IMR-90 (cell line): Measurements from ENCODE around the gene GCNA. TPM values are rescaled to one million over a fixed set of nuclear protein-coding genes. Genes with fewer than 3 reads are reported as not detected.
A peak's percentile ranks its signal among the peaks of the same experiment; 100 is the strongest.

Experiments
- ATAC-seq: fragments of 200-7000 bp; cut with Tn5 transposase; 2 replicates; pipeline ENCODE4 v1.9.1; 2020; ENCODE audit warnings: low read depth, mild to moderate bottlenecking, moderate library complexity
- BruUV-seq: library from RNA; stranded (reverse); fragments of 400-500 nt; replicated peaks from 2 replicates; lab custom pipeline; 2021; lab: Mats Ljungman, UMichigan
- CTCF ChIA-PET: fragments of 300-600 bp; formaldehyde crosslinking; extraction: SDS; loops from one replicate; lab custom pipeline; 2021; ENCODE audit warnings: antibody characterized with exemption; lab: Yijun Ruan, JAX
- POLR2A ChIA-PET: fragments of 300-600 bp; sonication (Branson Sonifier 250); formaldehyde crosslinking; loops from one replicate; lab custom pipeline; 2022; ENCODE audit warnings: antibody characterized with exemption; ENCODE audit not compliant: unreplicated experiment; lab: Charles Lee
- DNase-seq: peaks from one replicate; pipeline ENCODE4 v3.0.0; 2013
- H2AFZ ChIP-seq: replicated peaks from 2 replicates; pipeline ENCODE3; 2013; ENCODE audit warnings: low read length, mild to moderate bottlenecking; ENCODE audit not compliant: poor library complexity
- H2AK5ac ChIP-seq: 2 replicates; pipeline ENCODE4 v1.6.1; 2013; ENCODE audit warnings: low read depth, low read length, inconsistent platforms
- H2AK9ac ChIP-seq: replicated peaks from 2 replicates; pipeline ENCODE3; 2013; ENCODE audit warnings: mild to moderate bottlenecking, low read depth, low read length, moderate library complexity; ENCODE audit not compliant: poor library complexity
- H2BK120ac ChIP-seq: 2 replicates; pipeline ENCODE4 v1.6.1; 2013; ENCODE audit warnings: low read depth, low read length, inconsistent platforms
- H2BK15ac ChIP-seq: 3 replicates; pipeline ENCODE4 v1.6.1; 2013; ENCODE audit warnings: low read depth, low read length, inconsistent platforms
- H2BK20ac ChIP-seq: 2 replicates; pipeline ENCODE4 v1.6.1; 2013; ENCODE audit warnings: low read depth, mild to moderate bottlenecking, inconsistent platforms, low read length, moderate library complexity
- H2BK5ac ChIP-seq: 2 replicates; pipeline ENCODE4 v1.6.1; 2013; ENCODE audit warnings: mild to moderate bottlenecking, low read depth, low read length, inconsistent platforms; ENCODE audit not compliant: poor library complexity, severe bottlenecking
- H3K14ac ChIP-seq: replicated peaks from 2 replicates; pipeline ENCODE4 v1.6.1; 2013; ENCODE audit warnings: low read depth, low read length, inconsistent platforms
- H3K18ac ChIP-seq: 2 replicates; pipeline ENCODE4 v1.6.1; 2013; ENCODE audit warnings: low read depth, low read length, control low read depth
- H3K23ac ChIP-seq: 2 replicates; pipeline ENCODE4 v1.6.1; 2013; ENCODE audit warnings: low read depth, low read length, inconsistent platforms
- H3K27ac ChIP-seq: 2 replicates; pipeline ENCODE4 v1.5.1; 2013; ENCODE audit warnings: mild to moderate bottlenecking, control low read depth, low read length; ENCODE audit not compliant: insufficient read depth
- H3K27me3 ChIP-seq: 2 replicates; pipeline ENCODE4 v1.6.1; 2013; ENCODE audit warnings: low read length; ENCODE audit not compliant: control insufficient read depth, insufficient read depth
- H3K36me3 ChIP-seq: 2 replicates; pipeline ENCODE4 v1.6.1; 2013; ENCODE audit warnings: low read length, mixed read lengths; ENCODE audit not compliant: control insufficient read depth, insufficient read depth
- H3K4ac ChIP-seq: 2 replicates; pipeline ENCODE4 v1.6.1; 2013; ENCODE audit warnings: low read depth, low read length, inconsistent platforms
- H3K4me1 ChIP-seq: 2 replicates; pipeline ENCODE4 v1.6.1; 2013; ENCODE audit warnings: low read length, mixed read lengths; ENCODE audit not compliant: control insufficient read depth, insufficient read depth
- H3K4me2 ChIP-seq: 2 replicates; pipeline ENCODE4 v1.6.1; 2013; ENCODE audit warnings: low read depth, mild to moderate bottlenecking, control low read depth, low read length, moderate library complexity
- H3K4me3 ChIP-seq: 2 replicates; pipeline ENCODE4 v1.5.1; 2013; ENCODE audit warnings: low read depth, mild to moderate bottlenecking, control low read depth, low read length, moderate library complexity; ENCODE audit not compliant: insufficient read depth
- H3K56ac ChIP-seq: 2 replicates; pipeline ENCODE4 v1.6.1; 2013; ENCODE audit warnings: low read length, inconsistent platforms; ENCODE audit not compliant: insufficient read depth; ENCODE audit errors: extremely low read depth
- H3K79me1 ChIP-seq, 2 experiments: 2 replicates each; pipeline ENCODE4 v1.6.1; 2013; ENCODE audit warnings: low read length in 2 of 2, inconsistent platforms in 1 of 2, low read depth in 1 of 2
- H3K9ac ChIP-seq: 2 replicates; pipeline ENCODE4 v1.6.1; 2013; ENCODE audit warnings: low read depth, low read length, control low read depth
- H3K9me1 ChIP-seq: 2 replicates; pipeline ENCODE4 v1.6.1; 2013; ENCODE audit warnings: low read length, inconsistent platforms; ENCODE audit not compliant: insufficient read depth
- H3K9me3 ChIP-seq: 2 replicates; pipeline ENCODE4 v1.6.1; 2013; ENCODE audit warnings: low read length; ENCODE audit not compliant: control insufficient read depth, insufficient read depth
- H4K20me1 ChIP-seq: 2 replicates; pipeline ENCODE4 v1.6.1; 2013; ENCODE audit warnings: low read length, inconsistent platforms; ENCODE audit not compliant: insufficient read depth
- H4K5ac ChIP-seq: 2 replicates; pipeline ENCODE4 v1.6.1; 2013; ENCODE audit warnings: mild to moderate bottlenecking, low read depth, low read length, control low read depth
- H4K8ac ChIP-seq, 2 experiments: 2 replicates each; pipeline ENCODE4 v1.6.1; 2013; ENCODE audit warnings: low read depth in 2 of 2, low read length in 2 of 2, control low read depth in 1 of 2, inconsistent platforms in 1 of 2
- H4K91ac ChIP-seq: 2 replicates; pipeline ENCODE4 v1.6.1; 2013; ENCODE audit warnings: low read depth, low read length, inconsistent platforms; ENCODE audit not compliant: insufficient read depth
- CEBPB ChIP-seq: IDR thresholded peaks from 2 replicates; pipeline ENCODE4 v1.6.1; 2012; ENCODE audit warnings: low read depth, low read length, improper control_type of control experiment
- CHD1 ChIP-seq: IDR thresholded peaks from 2 replicates; pipeline ENCODE4 v1.6.1; 2012; ENCODE audit warnings: low read depth, low read length, improper control_type of control experiment
- SMC3 ChIP-seq: fragments of 150-350 bp; IDR thresholded peaks from 2 replicates; pipeline ENCODE4 v1.6.1; 2016; ENCODE audit warnings: low read depth, mild to moderate bottlenecking, antibody characterized with exemption, low read length, moderate library complexity
- WGBS, 2 experiments: methylation state at CpG; one replicate each; pipeline versions ENCODE4 v1.1.5 to v1.1.7; 2013; ENCODE audit warnings: missing lambda C conversion rate in 2 of 2; ENCODE audit not compliant: insufficient read length in 1 of 2; ENCODE audit errors: extremely low coverage in 2 of 2; 5-methylcytosine and 5-hydroxymethylcytosine counted together
- dilution Hi-C: fragments of 300-500 bp; cut with HindIII; formaldehyde crosslinking; loops from one replicate; pipeline ENCODE4 v1.14.3; 2018; ENCODE audit warnings: low sequenced_read_pairs; ENCODE audit not compliant: unreplicated experiment
- in situ Hi-C: fragments of 300-500 bp; cut with MboI; formaldehyde crosslinking; loops from 3 replicates; pipeline ENCODE4 v1.14.3; 2019; ENCODE audit warnings: low sequenced_read_pairs, inconsistent platforms, mixed read lengths
- intact Hi-C: fragments of 100-400 bp; cut with micrococcal nuclease; formaldehyde crosslinking; loops from 2 replicates; pipeline ENCODE4 v1.10.0; 2022
- polyA plus RNA-seq, 3 experiments: library from polyadenylated mRNA; depleted of rRNA; stranded (reverse); fragments of >200 nt; gene quantifications; 2 replicates each; pipeline ENCODE4 v1.2.3, GENCODE V29; 2012; ENCODE audit warnings: low replicate concordance in 1 of 3
- total RNA-seq: library from RNA; depleted of rRNA; stranded (reverse); fragments of >200 nt; gene quantifications from 2 replicates; pipeline ENCODE4 v1.2.3, GENCODE V29; 2012

The GCNA gene
- total and polyA plus RNA-seq, 2 of the 4 experiments (the other 2 are of a cell fraction), result 0.90 to 1.3 TPM

DNA sequence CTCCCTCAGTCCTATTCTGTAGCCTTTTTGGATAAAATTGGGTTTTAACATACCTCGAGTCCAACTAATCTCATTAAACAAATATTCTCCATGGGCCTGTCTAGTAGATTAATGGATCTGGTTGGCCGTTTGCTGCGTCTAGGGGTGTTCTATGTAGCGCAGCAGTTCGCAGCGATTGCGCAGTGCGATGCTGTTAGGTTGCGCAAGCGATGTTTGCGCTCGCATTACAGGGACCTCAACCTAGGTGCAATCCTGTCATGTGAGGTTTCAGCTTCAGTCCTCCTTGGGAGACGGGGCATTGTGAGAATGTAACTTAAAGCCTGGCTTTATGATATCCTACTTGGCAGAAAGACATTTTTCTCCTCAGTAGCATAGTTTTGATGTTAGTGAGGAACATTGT, 31.4 kb upstream of the GCNA start:
- ChIA-PET CTCF (no interaction called here), POLR2A (no interaction called here)
- TF ChIP-seq CHD1 (no peak), CEBPB (peak; percentile 75), SMC3 (no peak)
- no peak overlapping the region for H4K8ac ChIP-seq
- H3K27me3 ChIP-seq, result no peaks in the 10 kb centered on the region
- ATAC-seq (no peak), DNase-seq (no peak)
- H4K20me1 ChIP-seq, result peaks cover 61% of the 10 kb centered on the region
- H3K9ac ChIP-seq, result no peak overlapping the region
- no peak overlapping the region for H3K23ac ChIP-seq
- intact Hi-C loops (no loop called here), in situ Hi-C loops (no loop called here), dilution Hi-C loops (no loop called here)
- TSS peak; percentile 38 for BruUV-seq
- no peak overlapping the region for H2AFZ ChIP-seq
- H2BK120ac ChIP-seq, result no peak overlapping the region
- no peak overlapping the region for H3K4ac ChIP-seq
- no peaks in the 10 kb centered on the region; the same call in none of the 2 replicates for H3K4me1 ChIP-seq
- H2BK15ac ChIP-seq, result no peak overlapping the region
- H4K5ac ChIP-seq, result no peak overlapping the region
- H3K4me3 ChIP-seq, result no peak overlapping the region
- no peak overlapping the region for H2AK5ac ChIP-seq
- H3K18ac ChIP-seq, result no peak overlapping the region
- H3K79me1 ChIP-seq, result peaks cover 20 to 43% of the 10 kb centered on the region in 2 experiments
- H3K14ac ChIP-seq, result no peak overlapping the region
- H3K27ac ChIP-seq, result no peak overlapping the region
- peaks cover 19% of the 10 kb centered on the region for H3K36me3 ChIP-seq
- WGBS, 2 experiments, result 100% methylated on average over 1 of the region's 13 CpGs; no CpG with 5 or more reads in 1 of the 2 experiments
- H3K9me3 ChIP-seq, result no peaks in the 10 kb centered on the region; the same call in 1 of the 2 replicates
- H2AK9ac ChIP-seq, result no peak overlapping the region
- no peaks in the 10 kb centered on the region; the same call in none of the 2 replicates for H3K9me1 ChIP-seq
- H2BK5ac ChIP-seq, result no peak overlapping the region
- no peak overlapping the region for H3K4me2 ChIP-seq
- no peak overlapping the region for H2BK20ac ChIP-seq
- no peak overlapping the region for H3K56ac ChIP-seq
- H4K91ac ChIP-seq, result no peak overlapping the region
